Right ventricle myocardium superior (tissue), 1 donor: ENCODE measurements around the gene SYMPK. TPM values are rescaled to one million over a fixed set of nuclear protein-coding genes. Genes with fewer than 3 reads are reported as not detected.

Experiments used
- ATAC-seq: fragments of 200-7000 bp; cut with Tn5 transposase; one replicate; pipeline ENCODE4 v1.9.1; 2020; ENCODE audit warnings: mild to moderate bottlenecking; ENCODE audit not compliant: poor library complexity
- DNase-seq: peaks from one replicate; pipeline ENCODE4 v3.0.0-alpha.2; 2020
- intact Hi-C: fragments of 100-400 bp; cut with DNase I; formaldehyde crosslinking; loops from one replicate; pipeline ENCODE4 v1.11.2; 2022
- total RNA-seq: library from RNA; stranded (reverse); fragmentation: NEBNext Ultra II Directional; extraction: Animal tissue kit (Norgen Biotek cat#: 25700); gene quantifications from one replicate; pipeline ENCODE4 v1.2.1, GENCODE V29; 2021
- donor health status: DM: no; HTN: yes; CAD: no; lungs with severe emphysema.

Gene SYMPK
- total RNA-seq, 1 donor from 2014 or later, result 29.6 TPM

GRCh38 chr19:45791744-45792469, 71.0 kb downstream of the SYMPK start:
- intact Hi-C loops, result no loop called here
- DNase-seq (no peak), ATAC-seq (no peak)

GRCh38 chr19:45790942-45791341, 72.0 kb downstream of the SYMPK start:
- intact Hi-C loops, result no loop called here

GRCh38 chr19:45789035-45789786, 73.7 kb downstream of the SYMPK start:
- ATAC-seq (peak; percentile 11), DNase-seq (peak; percentile 44)
- intact Hi-C loops, result no loop called here

More at GRCh38 chr19:45790942-45791341, 72.0 kb downstream of the SYMPK start:
- no peak for ATAC-seq
- DNase-seq, result peak; percentile 41

- no peak for DNase-seq
- intact Hi-C loops, result no loop called here
- ATAC-seq, result no peak
These were observed 76.4 kb downstream of the SYMPK start for GRCh38 chr19:45786533-45786894.

GRCh38 chr19:45785781-45786532, 77.0 kb downstream of the SYMPK start:
- ATAC-seq (no peak), DNase-seq (peak; percentile 40)
- intact Hi-C loops, result no loop called here

- DNase-seq, result no peak
- intact Hi-C loops, result no loop called here
- ATAC-seq, result no peak
These were observed 77.8 kb downstream of the SYMPK start for GRCh38 chr19:45785097-45785496.

- intact Hi-C loops, result no loop called here
- no peak for ATAC-seq
- DNase-seq, result no peak
These were observed 78.9 kb downstream of the SYMPK start for GRCh38 chr19:45784096-45784495.

GRCh38 chr19:45782820-45783785, 79.8 kb downstream of the SYMPK start:
- intact Hi-C loops, result no loop called here
- peak; percentile 74 for ATAC-seq
- peak; percentile 89 for DNase-seq

GRCh38 chr19:45782162-45782691, 80.7 kb downstream of the SYMPK start, which contains the start of gene DMPK:
DMPK (minus strand) TSS chr19:45782490; CDS start chr19:45782352, 138 bp downstream.
- DNase-seq, result peak; percentile 77
- peak; percentile 72 for ATAC-seq
- intact Hi-C loops, result no loop called here

GRCh38 chr19:45781214-45782161, 81.5 kb downstream of the SYMPK start:
- intact Hi-C loops, result no loop called here
- DNase-seq (no peak), ATAC-seq (peak; percentile 1)

- DNase-seq (no peak), ATAC-seq (no peak)
- intact Hi-C loops, result no loop called here
These were observed 82.3 kb downstream of the SYMPK start for GRCh38 chr19:45780448-45781213.

- ATAC-seq (no peak), DNase-seq (no peak)
- intact Hi-C loops, result no loop called here
These were observed 82.8 kb downstream of the SYMPK start for GRCh38 chr19:45780146-45780447.

GRCh38 chr19:45779231-45780145, 83.5 kb downstream of the SYMPK start:
- DNase-seq (peak; percentile 87), ATAC-seq (peak; percentile 49)
- intact Hi-C loops, result no loop called here

- no peak for ATAC-seq
- intact Hi-C loops, result no loop called here
- DNase-seq, result no peak
These were observed 84.8 kb downstream of the SYMPK start for GRCh38 chr19:45778010-45778661.

GRCh38 chr19:45777395-45777961, 85.5 kb downstream of the SYMPK start:
- no peak for DNase-seq
- intact Hi-C loops, result no loop called here
- no peak for ATAC-seq
